ENCODE data around the gene TSHZ1. TPM values are rescaled to one million over a fixed set of nuclear protein-coding genes. Genes with fewer than 3 reads are reported as not detected.

The TSHZ1 gene
- total and polyA plus RNA-seq, 2 experiments from 2014 or later: 0.23 to 0.38 TPM

DNA sequence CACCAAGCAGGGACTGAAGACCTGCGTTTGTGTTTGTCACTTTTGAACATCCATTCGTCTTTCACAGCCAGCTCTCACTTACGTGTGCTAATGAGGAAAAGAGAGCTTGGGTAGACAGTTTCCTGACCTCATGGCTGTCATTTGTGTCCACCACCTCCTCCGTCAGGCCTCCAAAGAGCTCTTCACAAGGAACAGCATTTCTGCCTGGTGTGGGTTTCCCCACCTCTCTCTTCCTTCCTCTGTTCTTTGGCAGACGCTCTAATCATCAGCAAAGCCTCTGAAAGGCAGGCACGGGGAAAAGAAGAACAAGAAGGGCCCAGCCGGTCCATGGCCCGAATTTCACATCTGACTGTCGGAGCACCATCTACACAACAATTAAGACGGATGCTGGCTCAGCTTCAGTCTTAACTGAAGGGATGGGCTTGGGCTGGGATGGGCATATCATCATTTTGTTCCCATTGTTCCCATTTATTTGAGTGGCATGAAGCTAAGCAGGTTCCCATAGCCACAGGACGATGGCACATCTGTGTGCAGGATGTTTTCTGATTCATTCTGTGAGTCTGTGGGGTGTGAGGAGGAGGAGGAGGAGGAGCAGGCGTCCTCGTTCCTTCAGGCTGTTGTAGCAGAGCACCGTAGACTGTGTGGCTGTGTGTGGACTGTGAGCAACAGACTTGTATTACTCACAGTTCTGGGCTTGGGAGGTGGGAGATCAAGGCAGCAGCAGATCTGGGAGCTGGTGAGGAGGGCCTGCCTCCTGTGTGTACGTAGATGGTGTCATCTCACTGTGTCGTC lies 66.4 kb downstream of the TSHZ1 start:
- Histone ChIP-seq H3K4me2 (no peak overlapping the region), H3K79me2 (replicated peaks; ENCODE audit: insufficient read depth) (no peaks in the 10 kb centered on the region)
- H3K27ac Mint-ChIP-seq: no peak overlapping the region

More for the DNA sequence above, 66.4 kb downstream of the TSHZ1 start:
- DNase-seq (ENCODE audit: low spot score): peak; percentile 12
- Histone ChIP-seq H2AFZ (no peak overlapping the region), H4K20me1 (replicated peaks; ENCODE audit: insufficient read depth) (no peaks in the 10 kb centered on the region), H3F3A (replicated peaks; ENCODE audit: low read depth) (no peaks in the 10 kb centered on the region), H3K36me3 (ENCODE audit: insufficient read depth) (no peaks in the 10 kb centered on the region), H3K4me3 (no peak overlapping the region), H3K27me3 (ENCODE audit: insufficient read depth) (no peaks in the 10 kb centered on the region), H3K27ac (ENCODE audit: low read depth) (no peak overlapping the region), H3K4me1 (ENCODE audit: insufficient read depth) (peaks cover 6% of the 10 kb centered on the region; the same call in 1 of the 2 replicates), H3K9me2 (ENCODE audit: insufficient read depth) (no peaks in the 10 kb centered on the region)
- H3K4me1 Mint-ChIP-seq: peaks cover 14% of the 10 kb centered on the region
- no peaks in the 10 kb centered on the region for H3K9me3 Mint-ChIP-seq
- TF ChIP-seq REST (IDR thresholded peaks at IDR 0.05; ENCODE audit: unreplicated experiment) (no peak), CTCF (conservative IDR thresholded peaks at IDR 0.05; ENCODE audit: low read depth in 2 of 2) (no peak), JUNB (IDR thresholded peaks at IDR 0.05; ENCODE audit: unreplicated experiment) (no peak), ZNF462 (CRISPR knock-in tag; IDR thresholded peaks at IDR 0.05) (no peak), ZNF331 (CRISPR knock-in tag; IDR thresholded peaks at IDR 0.05; ENCODE audit: low read depth) (no peak), EZH2phosphoT487 (IDR thresholded peaks at IDR 0.05; ENCODE audit: unreplicated experiment) (no peak), CREB1 (CRISPR knock-in tag; IDR thresholded peaks at IDR 0.05; ENCODE audit: low read depth) (no peak), ZNF114 (CRISPR knock-in tag; IDR thresholded peaks at IDR 0.05) (no peak), POLR2AphosphoS5 (IDR thresholded peaks at IDR 0.05; ENCODE audit: low read depth) (no peak), EZH2 (IDR thresholded peaks at IDR 0.05; ENCODE audit: low read depth, unreplicated experiment) (no peak), NANOG (IDR thresholded peaks at IDR 0.05; ENCODE audit: borderline replicate concordance) (no peak), STAT1 (IDR thresholded peaks at IDR 0.05; ENCODE audit: unreplicated experiment) (no peak)
- TF ChIP-seq, protein P1, sequence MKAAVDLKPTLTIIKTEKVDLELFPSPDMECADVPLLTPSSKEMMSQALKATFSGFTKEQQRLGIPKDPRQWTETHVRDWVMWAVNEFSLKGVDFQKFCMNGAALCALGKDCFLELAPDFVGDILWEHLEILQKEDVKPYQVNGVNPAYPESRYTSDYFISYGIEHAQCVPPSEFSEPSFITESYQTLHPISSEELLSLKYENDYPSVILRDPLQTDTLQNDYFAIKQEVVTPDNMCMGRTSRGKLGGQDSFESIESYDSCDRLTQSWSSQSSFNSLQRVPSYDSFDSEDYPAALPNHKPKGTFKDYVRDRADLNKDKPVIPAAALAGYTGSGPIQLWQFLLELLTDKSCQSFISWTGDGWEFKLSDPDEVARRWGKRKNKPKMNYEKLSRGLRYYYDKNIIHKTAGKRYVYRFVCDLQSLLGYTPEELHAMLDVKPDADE (IDR thresholded peaks at IDR 0.05): no peak
- no peak for ATAC-seq
- peaks cover 13% of the 10 kb centered on the region for H3K27me3 Mint-ChIP-seq (ENCODE audit: insufficient read depth, low read depth, poor library complexity)
- no peak overlapping the region for H3K4me3 Mint-ChIP-seq
- H3K36me3 Mint-ChIP-seq (ENCODE audit: low read depth): no peaks in the 10 kb centered on the region

Measured in GM23338 (cell line).